Activated CD4-positive, alpha-beta T cell treated with anti-CD3 and anti-CD28 coated beads, Interleukin-2, amount 50 U/mL, for 16 hours (primary cell): ENCODE measurements around the gene GNAQ.
"Not testable (repeated sequence)": the region's sequence is repeated elsewhere in the genome, so short reads cannot be mapped to it uniquely, and the experiment has no call there.

ENCODE experiments used
- DNase-seq: peaks from one replicate; pipeline ENCODE4 v3.0.0-alpha.2; 2020

Gene GNAQ

GRCh38 chr9:77759391-77759790 lies 272.2 kb downstream of the GNAQ start:
- DNase-seq = no peak

GRCh38 chr9:77756449-77756848 lies 275.2 kb downstream of the GNAQ start:
- DNase-seq = no peak

GRCh38 chr9:77753180-77753579 lies 278.4 kb downstream of the GNAQ start:
- DNase-seq = no peak

- no peak for DNase-seq
Observed at GRCh38 chr9:77752554-77752953, 279.1 kb downstream of the GNAQ start.

GRCh38 chr9:77751341-77752091 lies 280.1 kb downstream of the GNAQ start:
- peak; percentile 47 for DNase-seq

- DNase-seq = no peak
Observed at GRCh38 chr9:77750981-77751340, 280.6 kb downstream of the GNAQ start.

GRCh38 chr9:77750284-77750683 lies 281.3 kb downstream of the GNAQ start:
- no peak for DNase-seq

- no peak for DNase-seq
Observed at GRCh38 chr9:77748214-77748772, 283.3 kb downstream of the GNAQ start.

GRCh38 chr9:77747163-77747562 lies 284.4 kb downstream of the GNAQ start:
- DNase-seq = no peak

GRCh38 chr9:77744841-77745430 lies 286.7 kb downstream of the GNAQ start:
- no peak for DNase-seq

- DNase-seq = no peak
Observed at GRCh38 chr9:77743386-77743785, 288.2 kb downstream of the GNAQ start.

GRCh38 chr9:77738932-77739331 lies 292.7 kb downstream of the GNAQ start:
- DNase-seq = no peak

GRCh38 chr9:77735494-77735893 lies 296.1 kb downstream of the GNAQ start:
- DNase-seq = no peak

- DNase-seq = no peak
Observed at GRCh38 chr9:77731930-77732329, 299.7 kb downstream of the GNAQ start.

- no peak for DNase-seq
Observed at GRCh38 chr9:77731008-77731698, 300.5 kb downstream of the GNAQ start.

GRCh38 chr9:77729177-77729576 lies 302.4 kb downstream of the GNAQ start:
- DNase-seq = no peak

- DNase-seq = no peak
Observed at GRCh38 chr9:77726814-77727213, 304.8 kb downstream of the GNAQ start.

- DNase-seq = no peak
Observed at GRCh38 chr9:77726289-77726688, 305.3 kb downstream of the GNAQ start.

- peak; percentile 58 for DNase-seq
Observed at GRCh38 chr9:77725820-77726219, 305.8 kb downstream of the GNAQ start.

- peak; percentile 49 for DNase-seq
Observed at GRCh38 chr9:77725046-77725694, 306.4 kb downstream of the GNAQ start.

GRCh38 chr9:77721156-77721555 lies 310.5 kb downstream of the GNAQ start:
- not testable (repeated sequence) for DNase-seq

- no peak for DNase-seq
Observed at GRCh38 chr9:77719321-77719720, 312.3 kb downstream of the GNAQ start.

- peak; percentile 35 for DNase-seq
Observed at GRCh38 chr9:77718298-77718640, 313.3 kb downstream of the GNAQ start.
